Epithelial cell of esophagus (primary cell): ENCODE measurements around the gene ALDH1A2.

Source experiments
- DNase-seq: peaks from one replicate; pipeline ENCODE4 v3.0.0; 2010; ENCODE audit warnings: low read depth
- H3K4me3 ChIP-seq: 2 replicates; pipeline ENCODE4 v1.5.1; 2011; ENCODE audit warnings: mild to moderate bottlenecking, low read length, control low read depth
- TF ChIP-seq, protein P1 (sequence below): IDR thresholded peaks from 2 replicates; pipeline ENCODE4 v1.5.1; 2011; ENCODE audit warnings: low read depth, mild to moderate bottlenecking, low read length, control low read depth, inconsistent platforms; ENCODE audit not compliant: insufficient read depth; ENCODE audit errors: missing control alignments

Gene ALDH1A2

DNA sequence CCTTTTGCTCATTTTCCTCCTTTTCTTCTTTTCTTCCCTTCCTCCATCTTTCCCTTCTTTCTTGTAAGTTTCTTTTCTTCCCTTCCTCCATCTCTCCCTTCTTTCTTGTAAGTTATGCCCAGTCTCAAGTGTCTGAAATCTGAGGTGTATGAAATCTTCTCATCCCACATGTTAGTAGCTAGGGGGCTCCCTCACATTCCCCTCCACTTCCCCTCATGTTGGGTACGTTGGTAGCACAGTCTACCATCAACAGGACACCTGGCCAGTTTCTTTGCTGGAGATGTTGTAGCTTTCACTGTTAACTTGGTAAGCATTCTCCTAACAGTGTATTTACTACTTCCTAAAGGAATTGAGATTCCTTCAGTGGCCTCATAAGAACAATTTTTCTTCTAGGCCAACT, 133.9 kb downstream of the ALDH1A2 start:
- TF ChIP-seq, protein P1, sequence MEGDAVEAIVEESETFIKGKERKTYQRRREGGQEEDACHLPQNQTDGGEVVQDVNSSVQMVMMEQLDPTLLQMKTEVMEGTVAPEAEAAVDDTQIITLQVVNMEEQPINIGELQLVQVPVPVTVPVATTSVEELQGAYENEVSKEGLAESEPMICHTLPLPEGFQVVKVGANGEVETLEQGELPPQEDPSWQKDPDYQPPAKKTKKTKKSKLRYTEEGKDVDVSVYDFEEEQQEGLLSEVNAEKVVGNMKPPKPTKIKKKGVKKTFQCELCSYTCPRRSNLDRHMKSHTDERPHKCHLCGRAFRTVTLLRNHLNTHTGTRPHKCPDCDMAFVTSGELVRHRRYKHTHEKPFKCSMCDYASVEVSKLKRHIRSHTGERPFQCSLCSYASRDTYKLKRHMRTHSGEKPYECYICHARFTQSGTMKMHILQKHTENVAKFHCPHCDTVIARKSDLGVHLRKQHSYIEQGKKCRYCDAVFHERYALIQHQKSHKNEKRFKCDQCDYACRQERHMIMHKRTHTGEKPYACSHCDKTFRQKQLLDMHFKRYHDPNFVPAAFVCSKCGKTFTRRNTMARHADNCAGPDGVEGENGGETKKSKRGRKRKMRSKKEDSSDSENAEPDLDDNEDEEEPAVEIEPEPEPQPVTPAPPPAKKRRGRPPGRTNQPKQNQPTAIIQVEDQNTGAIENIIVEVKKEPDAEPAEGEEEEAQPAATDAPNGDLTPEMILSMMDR: no peak
- H3K4me3 ChIP-seq: no peak overlapping the region
- DNase-seq: no peak

DNA sequence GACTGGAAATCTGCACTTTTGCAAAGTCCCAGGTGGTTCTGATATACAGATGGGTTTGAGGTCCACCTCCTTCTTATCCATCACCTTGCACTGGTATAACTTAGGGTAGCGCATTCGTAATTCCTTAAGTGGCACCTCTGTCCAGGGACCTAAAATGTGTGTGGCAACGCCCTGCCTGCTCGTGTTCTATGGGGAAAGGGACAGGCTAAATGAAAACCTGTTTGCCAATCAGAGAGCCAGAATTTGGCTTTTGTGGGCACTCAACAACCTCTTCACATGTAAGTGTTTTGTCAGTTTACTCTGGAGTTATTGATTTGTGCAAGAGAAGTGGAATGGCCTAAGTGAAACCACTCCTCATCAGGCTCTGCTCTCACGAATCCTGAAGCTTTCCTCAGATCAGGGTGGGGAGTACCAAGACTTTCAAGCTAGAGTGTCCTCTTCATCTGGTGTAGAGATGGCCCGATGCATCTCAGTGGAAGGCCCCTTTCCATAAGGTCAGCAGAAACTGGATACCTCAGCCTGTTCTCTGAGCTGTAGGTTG, 138.3 kb downstream of the ALDH1A2 start:
- TF ChIP-seq, protein P1: no peak
- no peak overlapping the region for H3K4me3 ChIP-seq

DNA sequence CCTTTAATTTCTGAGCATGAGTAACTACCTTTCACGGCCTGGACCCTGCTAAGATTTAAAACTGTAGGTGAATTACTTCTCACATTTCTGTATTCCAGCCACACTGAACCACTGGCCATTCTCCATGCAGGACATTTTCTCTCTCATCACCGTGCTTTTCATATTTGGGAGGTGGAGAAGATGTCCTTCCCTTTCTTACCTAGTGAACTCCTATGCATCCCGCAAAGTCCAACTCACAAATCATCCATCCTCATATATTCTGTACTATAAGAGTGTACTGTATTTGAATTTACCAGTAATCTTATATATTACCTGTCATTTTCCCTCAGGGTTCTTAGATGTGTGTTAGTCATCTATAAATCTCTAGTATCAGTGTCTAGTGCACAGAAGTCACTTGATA, 139.9 kb downstream of the ALDH1A2 start:
- no peak overlapping the region for H3K4me3 ChIP-seq
- no peak for DNase-seq
- TF ChIP-seq, protein P1: no peak

More for the DNA sequence above, 138.3 kb downstream of the ALDH1A2 start:
- DNase-seq: no peak

DNA sequence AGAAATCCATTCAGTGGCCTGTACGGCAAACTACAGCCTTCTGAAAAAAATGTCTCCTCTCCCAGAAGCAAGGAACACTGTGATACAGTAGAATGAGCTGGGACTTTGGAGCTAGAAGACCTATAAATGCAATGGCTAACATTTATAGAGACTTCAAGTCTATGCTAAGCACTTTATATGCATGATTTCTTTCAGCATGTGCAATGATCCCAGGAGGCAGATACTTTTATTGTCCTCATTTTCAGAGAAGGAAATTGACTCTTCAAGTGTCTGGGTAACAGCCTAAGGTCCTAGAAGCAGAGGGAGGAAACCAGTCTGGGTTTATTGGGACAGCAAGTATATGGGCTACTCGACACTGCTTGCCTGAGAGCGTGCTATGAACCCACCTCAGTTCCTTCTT, 140.9 kb downstream of the ALDH1A2 start:
- no peak for DNase-seq
- TF ChIP-seq, protein P1: no peak
- H3K4me3 ChIP-seq: no peak overlapping the region

DNA sequence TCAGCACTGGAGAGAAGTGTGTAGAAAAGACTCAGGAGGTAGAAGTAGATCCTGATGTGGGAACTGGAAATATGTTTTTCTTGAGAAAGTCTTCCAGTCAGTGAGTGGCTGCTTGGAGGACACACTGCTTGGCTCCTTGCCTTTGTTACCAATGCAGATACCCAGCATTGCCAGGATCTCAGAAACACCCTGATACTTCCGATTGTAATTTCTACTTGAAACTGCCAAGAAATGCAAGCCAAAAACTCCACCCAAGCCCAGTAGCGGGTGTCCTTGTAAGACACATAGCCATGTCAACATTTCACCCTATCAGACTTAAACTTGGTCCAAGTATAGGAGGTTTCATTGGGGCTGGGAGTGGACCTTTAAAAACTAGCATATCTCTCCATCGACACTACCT, 141.8 kb downstream of the ALDH1A2 start:
- DNase-seq: no peak
- H3K4me3 ChIP-seq: no peak overlapping the region
- TF ChIP-seq, protein P1: no peak

DNA sequence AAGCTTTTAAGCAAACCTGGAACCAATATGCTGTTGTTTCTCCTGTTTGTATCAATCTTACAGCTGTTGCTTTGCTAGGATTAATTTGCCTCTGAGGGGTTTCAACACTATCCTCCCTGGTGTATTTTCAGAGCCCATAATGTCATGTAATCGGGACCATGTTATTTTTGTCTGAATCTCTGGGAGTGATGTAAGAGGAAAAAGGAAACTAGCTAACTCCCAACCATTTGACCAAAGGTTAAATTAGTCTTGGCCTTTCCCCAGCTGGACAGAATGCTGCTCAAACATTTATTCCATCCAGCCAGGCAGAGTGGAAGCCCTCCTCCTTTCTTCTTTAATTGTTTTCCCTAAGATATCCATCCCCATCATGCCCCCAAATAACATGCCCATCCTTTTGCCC, 142.2 kb downstream of the ALDH1A2 start:
- H3K4me3 ChIP-seq: no peak overlapping the region
- no peak for DNase-seq
- TF ChIP-seq, protein P1: no peak

DNA sequence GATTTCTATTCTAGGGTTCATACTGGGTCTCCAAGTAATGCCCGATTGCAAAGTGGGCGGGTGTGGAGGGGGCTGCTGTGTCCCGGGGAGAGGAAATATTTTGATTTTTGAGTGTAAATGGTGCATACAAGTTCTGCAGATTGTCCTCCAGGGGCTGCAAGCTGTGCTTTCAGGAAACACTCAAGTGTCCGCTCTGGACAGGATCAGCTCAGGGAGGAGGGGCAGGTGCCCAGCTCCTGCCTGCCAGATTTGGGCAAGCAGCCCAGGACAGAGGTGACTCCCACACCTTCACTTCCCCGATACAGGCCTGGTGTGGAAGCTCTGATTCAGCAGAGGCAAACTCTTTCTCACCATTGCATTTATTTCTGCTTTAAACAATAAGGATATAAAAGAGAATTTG, 142.7 kb downstream of the ALDH1A2 start:
- peak; percentile 30 for DNase-seq
- TF ChIP-seq, protein P1: no peak
- no peak overlapping the region for H3K4me3 ChIP-seq
